NT2/D1 (cell line): ENCODE results near the gene UGT1A10.

ENCODE experiments used
- SUZ12 ChIP-seq: IDR thresholded peaks from 2 replicates; pipeline ENCODE4 v1.6.1; 2011; ENCODE audit not compliant: insufficient read length, insufficient read depth; ENCODE audit errors: extremely low read depth
- YY1 ChIP-seq: IDR thresholded peaks from 2 replicates; pipeline ENCODE4 v1.6.1; 2011; ENCODE audit not compliant: insufficient read length, insufficient read depth

DNA sequence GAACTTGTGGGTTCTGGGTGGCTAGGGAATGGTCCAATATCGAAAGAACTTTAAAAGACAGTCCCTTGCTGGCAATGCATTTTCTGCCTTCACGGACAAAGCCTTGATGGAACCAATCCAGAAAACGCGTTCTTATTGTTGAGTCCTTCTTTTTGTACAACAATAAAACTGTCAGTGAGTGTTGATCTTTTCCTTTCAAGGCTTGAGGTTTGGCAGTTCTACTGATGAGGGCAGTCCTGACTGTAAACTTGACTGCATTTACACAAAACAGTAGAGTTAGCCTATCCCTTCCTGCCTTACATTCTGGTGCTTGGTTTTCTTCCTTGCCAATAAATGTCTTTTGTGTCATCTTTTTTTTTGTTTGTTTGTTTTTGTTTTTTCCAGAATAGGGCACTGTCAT, 42.9 kb downstream of the UGT1A10 start:
- TF ChIP-seq YY1: no peak
- TF ChIP-seq SUZ12: no peak
